GM18861 (cell line): ENCODE measurements around the gene OVOL2.
"Not testable (repeated sequence)": the region's sequence is repeated elsewhere in the genome, so short reads cannot be mapped to it uniquely, and the experiment has no call there.

Source experiments
- ATAC-seq: cut with Tn5 transposase; IDR thresholded peaks from one replicate; pipeline ENCODE4 v1.9.1; 2021; ENCODE audit not compliant: unreplicated experiment

The OVOL2 gene

DNA sequence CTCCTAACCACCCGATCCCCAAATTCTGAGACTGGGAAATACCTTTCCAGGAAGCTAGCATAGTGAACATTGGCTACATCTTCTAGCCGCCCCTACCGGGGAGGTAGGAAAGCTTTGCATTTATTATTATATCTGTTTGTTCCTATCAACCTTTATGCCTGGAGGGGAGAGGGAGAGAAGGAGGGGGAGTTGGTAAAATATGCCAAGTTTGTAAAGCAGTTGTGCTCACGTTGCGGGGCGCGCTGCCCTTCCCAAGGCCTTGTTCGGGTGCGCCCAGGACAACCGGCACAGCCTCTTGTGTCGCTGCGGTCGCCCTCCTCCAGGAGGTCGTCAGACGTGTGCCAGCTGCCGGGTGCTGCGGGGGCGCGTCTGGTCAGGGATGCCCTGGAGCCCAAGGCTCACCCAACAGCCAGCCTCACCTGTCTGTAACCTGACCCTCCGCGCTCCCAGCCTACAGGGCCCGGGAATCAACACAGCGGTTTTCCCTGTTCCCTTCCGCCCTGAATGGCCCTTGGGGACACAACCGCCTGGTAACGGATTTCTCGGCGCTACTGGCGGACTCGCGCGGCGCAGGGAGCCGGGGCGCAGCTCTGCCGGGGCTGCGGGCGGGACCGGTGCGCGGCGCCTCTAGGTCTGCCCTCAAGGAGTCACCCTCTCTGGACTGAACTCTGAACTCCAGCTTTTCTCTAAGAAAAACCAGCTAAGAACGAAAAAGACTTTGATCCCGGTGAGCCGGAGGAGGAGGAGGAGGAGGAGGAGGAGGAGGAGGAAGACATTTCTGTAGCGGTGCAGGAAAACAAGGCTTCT, 1.1 kb upstream of the OVOL2 start:
- no peak for ATAC-seq

DNA sequence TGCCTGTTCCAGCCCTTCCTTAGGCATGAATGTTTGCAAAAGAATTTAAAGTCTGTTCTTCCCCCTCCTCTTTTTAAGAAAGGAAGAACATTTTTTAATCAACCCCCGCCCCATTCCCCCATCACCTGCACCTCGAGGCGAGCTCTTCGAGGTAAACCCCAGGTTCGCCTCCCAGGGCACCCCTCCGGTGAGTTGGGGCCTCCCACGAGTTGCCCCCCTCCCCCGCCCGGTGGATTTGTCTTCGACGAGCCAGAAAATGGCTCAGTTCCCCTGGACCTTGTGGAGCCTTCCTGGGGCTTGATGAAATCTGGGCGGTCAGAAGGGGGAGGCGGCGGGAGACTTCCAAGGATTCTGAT, 256 bp upstream of the OVOL2 start:
- no peak for ATAC-seq

DNA sequence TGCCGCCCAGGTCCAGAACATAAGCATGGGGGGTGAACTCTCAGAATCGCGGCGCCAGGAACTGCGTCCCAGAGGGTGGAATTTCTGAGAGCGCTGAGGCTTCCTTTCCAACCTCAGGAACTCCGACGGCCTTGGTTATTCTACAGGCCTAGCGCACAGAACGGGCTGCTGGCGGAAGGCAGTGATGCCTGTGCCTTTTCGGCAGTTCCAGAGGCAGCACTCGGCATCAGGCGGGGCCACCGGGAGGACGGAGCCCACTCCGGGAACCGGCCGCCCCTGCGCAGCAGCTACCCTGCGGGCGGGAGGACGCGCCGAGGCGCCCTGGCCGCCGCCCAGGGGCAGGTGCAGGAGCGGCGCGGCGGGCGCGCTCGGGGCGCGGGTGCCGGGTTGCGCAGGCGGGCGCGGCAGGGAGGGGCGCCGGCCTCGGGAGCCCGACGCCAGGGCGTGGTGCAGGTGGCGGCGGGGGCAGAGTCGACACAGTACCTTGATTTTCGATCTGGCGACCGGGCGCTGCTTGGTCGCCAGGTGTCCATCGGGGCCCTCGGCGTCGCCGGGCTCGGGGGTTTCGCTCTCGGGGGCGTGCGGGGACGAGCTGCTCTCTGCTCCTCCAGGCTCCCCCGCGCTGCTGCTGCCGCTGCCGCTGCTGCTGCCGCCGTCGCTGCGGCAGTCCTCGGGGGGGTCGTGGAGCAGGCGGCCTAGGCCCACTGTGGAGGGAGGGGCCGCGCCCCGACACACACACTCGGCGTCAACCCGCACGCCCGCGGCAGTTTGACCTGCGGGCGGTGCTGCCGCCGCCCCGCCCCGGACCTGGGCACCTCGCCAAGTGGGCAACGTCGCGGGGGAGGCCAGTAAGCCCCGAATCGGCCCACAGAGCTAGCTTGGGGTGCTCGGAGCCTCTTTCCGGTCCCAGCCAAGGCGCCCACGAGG, 1.3 kb downstream of the OVOL2 start:
- no peak for ATAC-seq

DNA sequence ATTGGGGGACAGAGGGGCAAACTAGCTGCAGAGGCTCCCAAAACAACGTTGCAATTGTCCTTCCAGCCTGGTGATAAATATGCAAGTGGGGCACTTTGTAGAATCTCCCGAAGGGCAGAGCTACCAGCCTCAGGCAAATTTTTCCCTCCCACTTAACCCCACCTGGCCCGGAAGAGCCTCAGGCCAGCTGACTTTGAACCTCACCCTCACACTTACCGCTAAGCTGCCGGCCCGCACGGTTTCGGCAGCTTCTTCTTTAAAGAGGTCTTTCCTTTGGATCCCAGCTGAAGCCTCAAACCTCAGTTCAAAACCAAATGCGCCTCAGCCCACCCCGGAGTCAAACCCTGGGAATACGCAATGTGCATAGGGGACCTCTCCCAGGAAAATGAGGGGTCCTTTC, 2.5 kb downstream of the OVOL2 start:
- no peak for ATAC-seq

DNA sequence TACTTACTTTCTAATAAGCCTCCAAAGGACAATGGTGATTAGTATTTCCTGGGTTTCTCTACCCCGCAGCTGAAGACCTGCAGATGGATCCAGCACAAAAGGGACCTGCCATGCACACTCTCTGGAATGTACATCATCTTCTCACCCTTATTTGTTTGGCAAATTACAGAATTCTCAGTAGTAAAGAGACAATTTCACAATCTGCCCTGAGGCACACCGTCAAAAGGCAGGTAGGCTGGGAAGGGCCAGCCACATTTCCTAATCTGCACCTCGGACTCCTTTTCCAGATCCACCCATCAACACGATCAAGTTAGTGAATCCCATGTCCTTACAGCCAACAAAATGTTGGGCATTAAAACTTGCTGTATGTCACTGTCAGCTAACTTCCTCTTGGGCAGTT, 4.9 kb downstream of the OVOL2 start:
- no peak for ATAC-seq

DNA sequence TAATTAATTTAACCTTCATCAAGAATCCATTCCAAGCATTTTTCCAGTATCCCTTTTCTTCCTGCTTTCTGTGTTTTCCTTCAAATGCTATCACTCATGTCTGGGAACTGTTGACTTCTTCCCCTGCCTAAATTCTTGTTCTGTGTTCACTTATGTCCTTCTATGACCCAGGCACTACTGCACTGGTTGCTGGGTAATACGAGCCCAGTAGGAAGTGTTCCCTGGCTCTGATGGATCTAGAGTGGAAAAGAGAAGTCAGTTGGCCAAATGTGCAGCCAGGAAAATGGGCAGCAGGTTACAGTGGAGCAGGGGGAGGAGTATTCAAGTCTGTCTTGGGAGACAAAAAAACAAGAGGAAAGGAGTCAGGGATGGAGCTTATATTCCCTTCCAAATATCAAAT, 7.1 kb downstream of the OVOL2 start:
- no peak for ATAC-seq

DNA sequence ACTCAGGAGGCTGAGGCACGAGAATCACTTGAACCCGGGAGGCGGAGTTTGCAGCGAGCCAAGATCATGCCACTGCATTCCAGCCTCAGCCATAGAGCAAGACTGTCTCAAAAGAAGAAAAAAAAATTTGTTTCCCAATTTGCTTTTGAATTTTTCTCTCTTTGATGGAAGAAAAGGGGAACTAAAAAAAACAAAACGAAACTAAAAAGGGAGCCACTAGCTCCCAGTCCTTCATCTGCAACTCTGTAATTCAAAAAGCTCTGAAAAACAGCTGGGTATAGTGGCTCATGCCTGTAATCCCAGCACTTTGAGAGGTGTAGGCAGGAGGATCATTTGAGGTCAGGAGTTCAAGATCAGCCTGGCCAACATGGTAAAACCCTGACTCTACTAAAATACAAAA, 9.5 kb downstream of the OVOL2 start:
- no peak for ATAC-seq

DNA sequence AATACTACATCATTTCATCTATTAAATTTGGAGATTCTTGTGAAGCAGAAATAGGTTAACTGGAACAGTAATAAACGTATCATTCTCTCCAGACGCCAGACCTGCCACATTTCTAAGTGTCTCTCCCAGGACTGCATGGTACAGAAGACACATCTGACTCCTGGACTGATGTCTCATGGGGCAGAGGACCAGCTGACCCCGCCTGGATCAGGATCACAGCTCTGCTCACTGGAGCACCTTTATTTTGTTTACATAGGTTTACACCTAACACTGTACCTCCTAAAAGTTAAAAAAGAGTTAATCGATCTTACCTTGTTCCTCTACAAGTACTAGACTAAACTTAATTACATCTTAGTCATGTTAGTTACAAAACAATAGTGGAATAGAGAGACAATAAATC, 11.2 kb downstream of the OVOL2 start:
- ATAC-seq = no peak

DNA sequence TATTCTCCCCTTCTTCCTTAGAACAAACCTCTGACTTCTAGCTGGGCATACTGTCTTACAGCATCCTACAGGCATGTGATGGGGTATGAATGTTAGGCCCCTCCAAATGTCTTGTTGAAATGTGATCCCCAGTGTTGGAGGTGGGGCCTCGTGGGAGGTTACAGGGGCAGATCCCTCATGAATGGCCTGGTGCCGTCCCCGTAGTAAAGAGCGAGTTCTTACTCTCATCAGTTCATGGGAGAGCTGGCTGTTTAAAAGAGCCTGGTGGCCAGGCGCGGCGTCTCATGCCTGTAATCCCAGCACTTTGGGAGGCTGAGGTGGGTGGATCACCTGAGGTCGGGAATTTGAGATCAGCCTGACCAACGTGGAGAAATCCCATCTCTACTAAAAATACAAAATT, 15.5 kb downstream of the OVOL2 start:
- ATAC-seq = no peak

DNA sequence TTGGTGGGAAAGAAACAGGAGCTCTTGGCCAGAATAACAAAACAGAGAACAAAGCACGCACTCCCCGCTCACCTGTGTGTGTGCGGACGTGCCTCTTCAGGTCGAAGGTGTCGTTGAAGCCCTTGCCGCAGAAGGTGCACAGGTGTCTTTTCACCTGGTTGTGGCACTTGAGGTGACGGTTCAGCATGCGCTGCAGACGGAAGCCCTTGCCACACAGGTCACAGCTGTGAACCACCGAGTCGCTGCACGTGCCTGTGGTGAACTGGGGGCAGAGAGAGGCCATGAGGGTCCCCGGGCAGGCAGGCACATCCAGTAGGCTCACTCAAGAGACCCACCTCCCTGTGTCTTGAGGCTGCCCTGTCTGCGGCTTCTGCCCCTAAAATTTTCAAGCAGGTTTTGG, 16.3 kb downstream of the OVOL2 start:
- ATAC-seq = no peak

DNA sequence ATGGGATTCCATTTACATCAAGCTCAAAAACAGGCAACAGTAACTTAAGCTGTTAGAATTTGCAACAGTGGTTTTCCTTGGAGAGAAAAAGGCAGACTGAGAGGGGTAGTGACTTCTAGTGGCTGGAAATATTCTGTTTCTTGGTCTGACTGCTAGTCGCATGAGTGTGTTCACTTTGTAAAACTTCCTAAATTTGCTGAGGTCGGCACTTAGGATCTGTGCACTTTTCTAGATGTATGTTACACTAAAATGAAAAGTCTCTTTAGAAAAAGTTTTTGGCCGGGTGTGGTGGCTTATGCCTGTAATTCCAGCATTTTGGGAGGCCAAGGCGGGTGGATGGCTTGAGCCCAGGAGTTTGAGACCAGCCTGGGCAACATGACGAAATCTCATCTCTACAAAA, 18.7 kb downstream of the OVOL2 start:
- ATAC-seq = no peak

DNA sequence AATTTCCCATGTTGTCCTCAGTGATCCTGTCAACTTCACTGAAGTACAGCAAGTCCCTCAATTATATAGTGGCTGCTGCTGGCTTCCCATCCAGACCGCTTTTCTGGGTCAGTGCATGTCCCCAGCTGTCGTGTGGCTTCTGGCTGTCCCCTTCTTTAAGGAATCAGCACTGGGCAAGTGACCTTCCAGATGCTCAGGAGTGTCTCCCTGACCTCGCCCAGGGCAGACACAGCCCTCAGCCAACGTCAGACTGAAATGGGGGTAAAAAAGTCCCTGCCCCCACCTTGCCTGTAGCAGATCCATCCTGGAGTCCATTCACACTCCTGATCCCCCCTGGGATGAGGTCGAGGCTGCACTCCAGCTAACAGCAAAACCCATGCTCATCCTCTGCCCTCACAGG, 23.7 kb downstream of the OVOL2 start:
- ATAC-seq = no peak

DNA sequence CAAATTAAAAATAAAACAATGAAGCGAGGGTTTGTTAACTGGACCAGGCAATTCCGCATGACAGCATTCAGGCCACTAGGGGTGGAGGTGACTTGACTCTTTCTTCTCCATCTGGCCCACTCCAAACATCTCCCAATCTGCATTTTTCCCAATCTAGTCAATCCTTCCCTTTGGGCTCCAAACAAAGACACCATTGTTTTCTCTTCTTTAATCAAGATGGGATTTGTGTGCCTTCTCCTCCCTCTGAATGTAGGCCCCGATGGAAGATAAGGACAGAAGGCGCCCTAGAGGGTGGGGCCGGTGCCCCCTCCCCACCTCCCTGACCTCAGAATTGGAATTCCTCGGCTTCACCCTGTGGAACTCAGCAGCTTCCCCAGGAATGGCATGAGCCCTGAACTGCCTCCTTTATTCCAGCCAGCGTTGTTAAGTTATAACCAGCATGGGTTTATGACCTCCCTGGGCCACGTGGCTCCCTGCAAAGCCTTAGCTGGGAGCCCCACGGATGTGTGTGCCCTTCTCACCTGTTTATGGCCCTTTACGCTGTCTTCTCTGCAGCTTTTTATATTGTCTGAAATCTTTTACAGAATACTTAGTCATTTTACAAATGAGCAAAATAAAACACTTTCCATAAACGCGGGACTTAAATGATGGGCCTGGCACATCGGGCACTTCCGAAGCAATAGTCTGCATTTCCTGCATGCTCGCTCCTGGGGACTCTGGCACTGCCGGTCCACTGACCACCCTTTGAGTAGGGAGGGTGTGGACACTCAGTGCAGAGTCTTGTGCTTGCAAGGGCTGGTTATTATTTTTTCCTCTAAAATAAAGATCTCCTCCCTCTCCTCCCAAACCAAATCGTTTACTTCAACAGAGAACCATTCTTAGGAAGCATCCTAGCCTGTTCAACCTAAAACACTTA, 24.5 kb downstream of the OVOL2 start:
- no peak for ATAC-seq

DNA sequence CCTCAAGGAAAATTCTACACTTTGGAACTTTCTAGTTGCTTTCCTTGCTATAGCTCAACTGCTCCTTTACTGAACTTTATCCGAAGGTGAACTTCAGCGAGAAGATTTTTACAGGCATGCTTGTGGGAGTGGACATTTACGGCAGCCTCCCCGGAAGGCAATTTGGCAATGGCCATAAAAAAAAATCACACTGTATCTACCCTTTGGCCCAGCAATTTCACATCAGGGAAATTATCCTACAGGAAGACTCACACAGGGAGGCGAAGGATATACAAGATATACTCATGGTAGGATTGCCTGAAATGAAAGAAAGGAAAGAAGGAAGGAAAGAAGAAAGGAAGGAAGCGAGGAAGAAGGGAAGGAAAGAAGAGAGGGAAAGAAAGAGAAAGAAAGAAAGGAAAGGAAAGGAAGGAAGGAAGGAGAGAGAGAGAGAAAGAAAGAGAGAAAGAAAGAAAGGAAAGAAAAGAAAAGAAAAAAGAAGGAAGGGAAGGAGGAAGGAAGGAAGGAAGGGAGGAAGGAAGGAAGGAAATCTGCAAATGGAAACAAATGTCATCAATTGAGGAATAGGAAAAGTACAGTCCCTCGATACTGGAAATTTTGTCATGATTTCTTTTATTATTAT, 25.7 kb downstream of the OVOL2 start:
- ATAC-seq = no peak

DNA sequence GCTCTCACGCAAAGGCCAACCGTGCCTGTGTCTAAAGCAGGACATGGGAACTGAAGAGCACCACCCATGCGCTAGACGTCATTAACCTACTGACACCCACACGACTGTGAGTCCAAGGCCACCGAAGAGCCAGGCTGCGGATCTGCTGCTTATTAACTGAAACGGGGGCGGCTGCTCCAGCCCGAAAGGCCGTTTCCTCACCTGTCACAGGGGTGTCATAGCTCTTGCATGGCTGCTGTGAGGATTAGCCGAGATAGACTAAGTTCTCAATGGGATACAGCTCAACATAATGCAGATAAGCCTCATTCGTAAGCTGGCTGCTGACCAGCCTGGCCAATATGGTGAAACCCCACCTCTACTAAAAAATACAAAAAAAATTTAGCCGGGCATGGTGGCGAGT, 26.7 kb downstream of the OVOL2 start:
- no peak for ATAC-seq

DNA sequence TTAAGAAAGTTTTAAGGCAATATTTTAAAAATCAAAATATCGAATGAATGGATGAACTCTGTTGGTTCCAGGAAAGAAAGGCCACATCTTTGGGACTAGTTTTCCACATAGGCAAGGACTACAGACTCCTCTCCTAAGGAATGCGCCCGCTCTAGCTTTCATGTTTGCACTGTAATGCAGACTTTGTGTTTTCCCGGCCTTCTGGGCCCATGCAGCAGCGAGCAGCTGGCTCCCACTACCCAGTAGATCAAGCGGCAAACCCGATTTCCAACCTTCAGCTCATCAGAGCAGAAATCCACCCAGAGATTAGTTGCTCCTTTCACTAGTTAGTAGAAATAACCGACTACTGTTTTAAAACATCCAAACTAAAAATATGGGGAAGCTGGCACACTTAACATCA, 27.7 kb downstream of the OVOL2 start:
- ATAC-seq = no peak

DNA sequence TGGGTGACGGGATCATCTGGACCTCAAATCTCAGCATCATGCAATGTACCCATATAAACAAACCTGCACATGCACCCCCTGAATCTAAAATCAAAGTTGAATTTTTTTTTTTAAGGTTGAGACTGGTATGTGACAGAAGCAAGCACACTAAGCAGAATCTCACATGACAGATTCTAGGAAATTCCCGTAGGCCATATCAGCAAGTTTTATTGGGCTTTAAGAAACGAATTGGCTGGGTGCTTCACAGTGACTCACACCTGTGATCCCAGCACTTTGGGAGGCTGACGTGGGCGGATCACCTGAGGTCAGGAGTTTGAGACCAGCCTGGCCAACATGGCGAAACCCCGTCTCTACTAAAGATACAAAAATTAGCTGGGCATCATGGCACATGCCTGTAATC, 30.7 kb downstream of the OVOL2 start:
- not testable (repeated sequence) for ATAC-seq

DNA sequence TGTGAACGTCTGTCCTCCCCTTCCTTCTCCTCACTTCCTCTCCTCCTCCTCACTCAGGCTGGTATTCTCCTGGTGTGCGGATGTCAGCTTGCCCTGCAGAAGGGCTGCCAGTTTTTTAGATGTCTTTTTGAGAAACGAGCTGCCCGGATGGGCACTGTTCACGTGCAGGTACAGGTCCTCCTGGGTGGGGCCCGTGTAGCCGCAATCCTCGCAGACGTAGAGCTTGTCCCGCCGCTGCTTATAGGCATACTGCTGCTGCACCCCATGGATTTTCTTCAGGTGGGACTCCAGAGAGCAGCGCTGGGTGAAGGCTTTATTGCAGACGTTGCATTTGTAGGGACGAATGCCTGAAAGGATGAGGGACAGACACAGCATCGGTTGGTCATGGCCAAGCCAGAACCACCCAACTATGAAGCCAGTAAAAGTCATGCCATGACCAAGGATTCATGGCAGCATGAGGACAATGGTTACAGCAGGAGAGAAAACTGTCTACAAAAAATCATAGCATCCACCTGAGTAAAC, 33.0 kb downstream of the OVOL2 start:
- ATAC-seq = no peak

DNA sequence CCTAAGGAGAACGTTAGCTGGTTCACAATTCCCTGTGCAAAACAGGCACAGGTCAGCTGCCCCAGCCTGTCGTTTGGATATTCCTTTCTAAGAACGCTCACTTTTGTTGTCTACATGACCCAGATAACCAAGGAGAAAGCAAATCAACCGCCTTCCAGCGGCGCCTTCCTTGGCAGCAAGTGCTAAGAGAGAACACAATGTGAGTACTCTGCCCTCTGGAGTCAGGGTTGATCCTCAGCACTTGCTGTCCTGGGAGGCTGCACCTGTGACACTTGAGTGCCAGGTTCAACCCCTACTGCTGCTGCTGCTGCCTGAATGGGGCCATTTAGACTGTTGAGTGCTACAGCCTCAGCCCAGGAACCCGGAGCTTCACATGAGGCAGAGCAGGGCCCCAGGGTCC, 36.8 kb downstream of the OVOL2 start:
- ATAC-seq = no peak

DNA sequence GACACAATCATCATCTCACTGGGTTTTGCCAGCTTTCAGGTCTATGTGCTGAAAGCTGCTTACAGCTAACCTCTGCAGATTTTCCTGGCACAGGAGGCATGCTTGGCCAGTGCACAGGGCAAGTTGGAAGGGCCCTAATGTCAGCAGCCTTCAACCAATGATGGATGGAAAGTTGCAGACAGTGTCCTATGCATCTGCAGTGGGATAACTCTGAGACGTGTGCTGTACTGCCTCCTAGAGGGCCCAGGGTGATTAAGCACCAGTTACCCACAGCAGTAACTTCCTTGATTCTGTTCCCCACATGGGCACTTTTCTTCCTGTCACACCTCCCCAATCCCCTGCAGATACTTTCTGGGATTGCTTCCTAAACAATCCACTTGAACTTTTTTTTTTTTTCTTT, 38.6 kb downstream of the OVOL2 start:
- no peak for ATAC-seq

DNA sequence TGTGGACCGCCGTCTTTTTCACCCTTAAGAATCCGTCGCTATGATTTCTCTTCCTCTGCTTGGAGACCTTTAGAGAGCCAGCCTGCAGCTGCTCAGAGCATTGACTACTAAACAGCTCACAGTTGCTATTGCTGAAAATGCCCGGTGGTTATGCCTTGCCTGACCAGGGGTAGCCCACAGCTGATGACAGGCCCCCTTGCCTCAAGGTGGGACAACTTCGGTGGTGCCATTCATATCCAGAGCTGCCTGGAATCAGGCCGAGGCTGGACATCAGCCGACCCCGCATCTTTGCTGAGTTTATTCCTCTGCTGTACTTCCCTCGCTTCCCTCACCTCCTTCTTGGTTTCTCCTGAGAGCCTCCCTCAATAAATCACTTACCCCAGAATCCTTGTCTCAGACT, 39.6 kb downstream of the OVOL2 start:
- no peak for ATAC-seq
